K562 (cell line): ENCODE data around the gene MYL10. TPM values are rescaled to one million over a fixed set of nuclear protein-coding genes. Genes with fewer than 3 reads are reported as not detected.
A peak's percentile ranks its signal among the peaks of the same experiment; 100 is the strongest.

Experiments
- CHCHD3 ChIP-seq: fragments of 250-450 bp; sonication (Bioruptor Pico); IDR thresholded peaks from 2 replicates; pipeline ENCODE4 v2.1.2; 2022; ENCODE audit warnings: mild to moderate bottlenecking
- LCOR ChIP-seq: sonication (generic); formaldehyde crosslinking; IDR thresholded peaks from 2 replicates; pipeline ENCODE4 v1.8.0; 2022; ENCODE audit warnings: mild to moderate bottlenecking, missing genetic modification reagents
- MAZ ChIP-seq, 2 experiments: fragments of 450-650 bp in 1 of 2; sonication (generic) in 1 of 2; formaldehyde crosslinking; IDR thresholded peaks in 1 of 2; conservative IDR thresholded peaks in 1 of 2; 2 replicates each; pipeline versions ENCODE4 v1.4.0 to v1.5.0; 2020; ENCODE audit warnings: mild to moderate bottlenecking in 1 of 2, missing genetic modification reagents in 1 of 2
- MEIS2 ChIP-seq: fragments of 450-650 bp; IDR thresholded peaks from 2 replicates; pipeline ENCODE4 v1.6.1; 2014; ENCODE audit warnings: mild to moderate bottlenecking; ENCODE audit not compliant: partially characterized antibody
- NFYB ChIP-seq: IDR thresholded peaks from 2 replicates; pipeline ENCODE4 v1.6.1; 2011; ENCODE audit warnings: mild to moderate bottlenecking, moderate library complexity; ENCODE audit not compliant: insufficient read length; ENCODE audit errors: extremely low read depth
- NR2F6 ChIP-seq: fragments of 450-650 bp; formaldehyde crosslinking; IDR thresholded peaks from 2 replicates; pipeline ENCODE4 v1.4.0; 2020; ENCODE audit warnings: mild to moderate bottlenecking
- RBM25 ChIP-seq: fragments of 200-400 bp; formaldehyde crosslinking; IDR thresholded peaks from 2 replicates; pipeline ENCODE4 v1.6.1; 2018; ENCODE audit warnings: low read length, low read depth, moderate library complexity; ENCODE audit not compliant: severe bottlenecking
- SMAD3 ChIP-seq: fragments of 450-650 bp; formaldehyde crosslinking; conservative IDR thresholded peaks from 2 replicates; pipeline ENCODE4 v1.4.0; 2020; ENCODE audit warnings: mild to moderate bottlenecking
- ZC3H4 ChIP-seq: sonication (generic); formaldehyde crosslinking; IDR thresholded peaks from 2 replicates; pipeline ENCODE4 v1.9.0; 2021; ENCODE audit warnings: missing genetic modification reagents, borderline replicate concordance
- ZNF143 ChIP-seq: sonication (generic); formaldehyde crosslinking; IDR thresholded peaks from 2 replicates; pipeline ENCODE4 v1.9.0; 2022; ENCODE audit warnings: mild to moderate bottlenecking, missing genetic modification reagents
- ZNF277 ChIP-seq: fragments of 250-450 bp; sonication (Bioruptor Pico); IDR thresholded peaks from 2 replicates; pipeline ENCODE4 v1.8.0; 2022; ENCODE audit warnings: inconsistent platforms, mild to moderate bottlenecking, moderate library complexity, borderline replicate concordance
- polyA plus RNA-seq, 8 experiments: library from polyadenylated mRNA; depleted of rRNA in 4 of 8; stranded (reverse) in 5 of 8; unstranded in 3 of 8; fragments of >200 nt; fragmentation: Nextera tagmentation in 2 of 8; fragmentation: Illumina TruSeq in 1 of 8; extraction: Ambion mirVana in 2 of 8; extraction: Trizol in 1 of 8; gene quantifications; 2 replicates each; pipeline versions ENCODE4 v1.2.1 to v1.2.3, GENCODE V29; 2011 to 2014; ENCODE audit warnings: inconsistent platforms in 1 of 8, missing spikeins in 1 of 8
- total RNA-seq, 7 experiments: library from RNA; depleted of rRNA in 6 of 7; stranded (reverse); fragments of >200 nt in 6 of 7; fragmentation: Illumina TruSeq in 2 of 7; extraction: Trizol in 2 of 7; gene quantifications; 2 replicates each; pipeline versions ENCODE4 v1.2.1 to v1.2.3, GENCODE V29; 2011 to 2021; ENCODE audit warnings: low replicate concordance in 1 of 7
- TF ChIP-seq, protein P1 (sequence below), 2 experiments: fragments of 450-650 bp; formaldehyde crosslinking in 1 of 2; IDR thresholded peaks; 2 replicates each; pipeline versions ENCODE4 v1.4.0 to v1.6.1; 2014 to 2020; ENCODE audit warnings: mild to moderate bottlenecking in 2 of 2, borderline replicate concordance in 1 of 2, low read depth in 1 of 2
- TF ChIP-seq, protein P2 (sequence below): fragments of 450-650 bp; formaldehyde crosslinking; IDR thresholded peaks from 2 replicates; pipeline ENCODE4 v1.4.0; 2022; ENCODE audit warnings: missing genetic modification characterization
- TF ChIP-seq, protein P3 (sequence below): fragments of 450-650 bp; formaldehyde crosslinking; IDR thresholded peaks from 2 replicates; pipeline ENCODE4 v1.4.0; 2020; ENCODE audit warnings: mild to moderate bottlenecking, moderate library complexity

The MYL10 gene
- total and polyA plus RNA-seq, 9 of the 15 experiments (the other 6 are each of a cell fraction or from before 2014, with no cell fraction given), result not detected

DNA sequence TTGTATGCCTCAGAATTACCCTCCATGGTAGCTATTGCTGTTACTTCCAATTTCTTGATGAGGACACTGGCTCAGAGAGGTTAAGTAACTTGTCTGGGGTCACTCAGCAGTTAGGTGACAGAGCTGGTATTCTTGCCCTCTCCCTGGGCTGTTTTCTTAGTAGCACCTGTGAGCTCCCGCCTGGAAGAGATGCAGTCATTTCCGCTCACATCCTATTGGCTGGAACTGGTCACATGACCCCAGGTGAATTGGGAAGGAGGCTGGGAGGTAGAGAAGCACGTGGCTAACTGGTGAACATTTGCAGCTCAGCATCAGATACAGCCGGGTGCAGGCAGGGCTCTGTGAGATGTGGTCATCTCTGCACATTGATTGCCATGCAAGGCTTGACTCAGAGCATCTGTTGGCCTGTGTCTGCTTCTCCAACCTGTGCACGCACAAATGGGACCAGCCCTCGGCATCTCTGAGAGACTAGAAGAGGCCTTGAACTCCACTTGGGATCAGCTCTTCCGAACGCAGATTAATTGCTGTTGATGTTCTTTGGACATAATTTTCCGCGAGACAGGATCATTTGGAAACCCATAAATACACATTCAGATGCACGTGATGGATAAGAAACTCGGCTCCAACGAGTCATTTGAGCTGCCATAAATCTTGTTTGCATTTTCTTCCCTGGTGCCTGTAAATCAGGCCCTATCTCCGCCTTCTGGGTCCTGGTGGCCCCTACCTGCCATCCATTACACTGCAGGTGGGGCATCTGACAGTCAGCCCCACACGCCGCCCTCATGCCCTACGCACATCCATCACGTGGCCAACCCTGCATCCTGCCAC is 42.8 kb downstream of the MYL10 start (continued):
- TF ChIP-seq, protein P1, sequence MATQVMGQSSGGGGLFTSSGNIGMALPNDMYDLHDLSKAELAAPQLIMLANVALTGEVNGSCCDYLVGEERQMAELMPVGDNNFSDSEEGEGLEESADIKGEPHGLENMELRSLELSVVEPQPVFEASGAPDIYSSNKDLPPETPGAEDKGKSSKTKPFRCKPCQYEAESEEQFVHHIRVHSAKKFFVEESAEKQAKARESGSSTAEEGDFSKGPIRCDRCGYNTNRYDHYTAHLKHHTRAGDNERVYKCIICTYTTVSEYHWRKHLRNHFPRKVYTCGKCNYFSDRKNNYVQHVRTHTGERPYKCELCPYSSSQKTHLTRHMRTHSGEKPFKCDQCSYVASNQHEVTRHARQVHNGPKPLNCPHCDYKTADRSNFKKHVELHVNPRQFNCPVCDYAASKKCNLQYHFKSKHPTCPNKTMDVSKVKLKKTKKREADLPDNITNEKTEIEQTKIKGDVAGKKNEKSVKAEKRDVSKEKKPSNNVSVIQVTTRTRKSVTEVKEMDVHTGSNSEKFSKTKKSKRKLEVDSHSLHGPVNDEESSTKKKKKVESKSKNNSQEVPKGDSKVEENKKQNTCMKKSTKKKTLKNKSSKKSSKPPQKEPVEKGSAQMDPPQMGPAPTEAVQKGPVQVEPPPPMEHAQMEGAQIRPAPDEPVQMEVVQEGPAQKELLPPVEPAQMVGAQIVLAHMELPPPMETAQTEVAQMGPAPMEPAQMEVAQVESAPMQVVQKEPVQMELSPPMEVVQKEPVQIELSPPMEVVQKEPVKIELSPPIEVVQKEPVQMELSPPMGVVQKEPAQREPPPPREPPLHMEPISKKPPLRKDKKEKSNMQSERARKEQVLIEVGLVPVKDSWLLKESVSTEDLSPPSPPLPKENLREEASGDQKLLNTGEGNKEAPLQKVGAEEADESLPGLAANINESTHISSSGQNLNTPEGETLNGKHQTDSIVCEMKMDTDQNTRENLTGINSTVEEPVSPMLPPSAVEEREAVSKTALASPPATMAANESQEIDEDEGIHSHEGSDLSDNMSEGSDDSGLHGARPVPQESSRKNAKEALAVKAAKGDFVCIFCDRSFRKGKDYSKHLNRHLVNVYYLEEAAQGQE (IDR thresholded peaks at IDR 0.05; ENCODE audit: borderline replicate concordance), result 0 out of 2 replicates have a peak, but pooled peaks have one; percentile 9
- TF ChIP-seq, protein P1 (CRISPR knock-in tag; IDR thresholded peaks at IDR 0.05; ENCODE audit: low read depth), result no peak
- TF ChIP-seq MAZ (CRISPR knock-in tag; conservative IDR thresholded peaks at IDR 0.05 in 1 of 2, IDR thresholded peaks at IDR 0.05 in 1 of 2) (no peak), ZNF143 (no peak), LCOR (no peak), ZC3H4 (no peak), NR2F6 (no peak), RBM25 (peak; percentile 78), MEIS2 (peak; percentile 46), SMAD3 (CRISPR knock-in tag) (no peak), ZNF277 (CRISPR knock-in tag) (no peak), CHCHD3 (CRISPR knock-in tag) (no peak), NFYB (peak; percentile 94)
- TF ChIP-seq, protein P2, sequence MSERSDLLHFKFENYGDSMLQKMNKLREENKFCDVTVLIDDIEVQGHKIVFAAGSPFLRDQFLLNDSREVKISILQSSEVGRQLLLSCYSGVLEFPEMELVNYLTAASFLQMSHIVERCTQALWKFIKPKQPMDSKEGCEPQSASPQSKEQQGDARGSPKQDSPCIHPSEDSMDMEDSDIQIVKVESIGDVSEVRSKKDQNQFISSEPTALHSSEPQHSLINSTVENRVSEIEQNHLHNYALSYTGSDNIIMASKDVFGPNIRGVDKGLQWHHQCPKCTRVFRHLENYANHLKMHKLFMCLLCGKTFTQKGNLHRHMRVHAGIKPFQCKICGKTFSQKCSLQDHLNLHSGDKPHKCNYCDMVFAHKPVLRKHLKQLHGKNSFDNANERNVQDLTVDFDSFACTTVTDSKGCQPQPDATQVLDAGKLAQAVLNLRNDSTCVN, result no peak
- TF ChIP-seq, protein P3, sequence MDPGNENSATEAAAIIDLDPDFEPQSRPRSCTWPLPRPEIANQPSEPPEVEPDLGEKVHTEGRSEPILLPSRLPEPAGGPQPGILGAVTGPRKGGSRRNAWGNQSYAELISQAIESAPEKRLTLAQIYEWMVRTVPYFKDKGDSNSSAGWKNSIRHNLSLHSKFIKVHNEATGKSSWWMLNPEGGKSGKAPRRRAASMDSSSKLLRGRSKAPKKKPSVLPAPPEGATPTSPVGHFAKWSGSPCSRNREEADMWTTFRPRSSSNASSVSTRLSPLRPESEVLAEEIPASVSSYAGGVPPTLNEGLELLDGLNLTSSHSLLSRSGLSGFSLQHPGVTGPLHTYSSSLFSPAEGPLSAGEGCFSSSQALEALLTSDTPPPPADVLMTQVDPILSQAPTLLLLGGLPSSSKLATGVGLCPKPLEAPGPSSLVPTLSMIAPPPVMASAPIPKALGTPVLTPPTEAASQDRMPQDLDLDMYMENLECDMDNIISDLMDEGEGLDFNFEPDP (CRISPR knock-in tag), result no peak
